Nephron progenitor cell (in vitro differentiated cells): ENCODE data around the gene NRROS.

Source experiments
- DNase-seq: peaks from one replicate; pipeline ENCODE4 v3.0.0; 2021
- H3K27ac Mint-ChIP-seq: 2 replicates; pipeline ENCODE4 v1.8.0; 2021; ENCODE audit warnings: mild to moderate bottlenecking, moderate library complexity, mixed read lengths
- H3K27me3 Mint-ChIP-seq: 2 replicates; pipeline ENCODE4 v1.8.0; 2021; ENCODE audit warnings: mild to moderate bottlenecking, low read depth, mixed read lengths; ENCODE audit not compliant: poor library complexity
- H3K36me3 Mint-ChIP-seq: 2 replicates; pipeline ENCODE4 v1.8.0; 2021; ENCODE audit warnings: low read depth, mixed read lengths
- H3K4me1 Mint-ChIP-seq: 2 replicates; pipeline ENCODE4 v1.8.0; 2021; ENCODE audit warnings: mixed read lengths
- H3K4me3 Mint-ChIP-seq: 2 replicates; pipeline ENCODE4 v1.8.0; 2021; ENCODE audit warnings: mild to moderate bottlenecking, moderate library complexity, mixed read lengths
- H3K9me3 Mint-ChIP-seq: 2 replicates; pipeline ENCODE4 v1.8.0; 2021; ENCODE audit warnings: mild to moderate bottlenecking, moderate library complexity, mixed read lengths
- CTCF ChIP-seq: fragments of 200-600 bp; sonication (generic); IDR thresholded peaks from 2 replicates; pipeline ENCODE4 v1.5.0; 2021; ENCODE audit warnings: antibody characterized with exemption

Gene NRROS

GRCh38 chr3:196600359-196600758, 39.1 kb upstream of the NRROS start:
- Mint-ChIP-seq H3K36me3 (no peaks in the 10 kb centered on the region), H3K27ac (no peak overlapping the region), H3K9me3 (no peaks in the 10 kb centered on the region), H3K4me1 (peaks cover 13% of the 10 kb centered on the region), H3K4me3 (no peak overlapping the region), H3K27me3 (peaks cover 12% of the 10 kb centered on the region)
- no peak for DNase-seq
- TF ChIP-seq CTCF = no peak

- H3K36me3 Mint-ChIP-seq = no peaks in the 10 kb centered on the region
- DNase-seq = no peak
- no peak for TF ChIP-seq CTCF
- no peaks in the 10 kb centered on the region for H3K9me3 Mint-ChIP-seq
- peaks cover 7% of the 10 kb centered on the region for H3K4me1 Mint-ChIP-seq
- H3K4me3 Mint-ChIP-seq = no peak overlapping the region
- H3K27me3 Mint-ChIP-seq = peaks cover 14% of the 10 kb centered on the region
- no peak overlapping the region for H3K27ac Mint-ChIP-seq
Observed at GRCh38 chr3:196602673-196603072, 36.8 kb upstream of the NRROS start.

DNA sequence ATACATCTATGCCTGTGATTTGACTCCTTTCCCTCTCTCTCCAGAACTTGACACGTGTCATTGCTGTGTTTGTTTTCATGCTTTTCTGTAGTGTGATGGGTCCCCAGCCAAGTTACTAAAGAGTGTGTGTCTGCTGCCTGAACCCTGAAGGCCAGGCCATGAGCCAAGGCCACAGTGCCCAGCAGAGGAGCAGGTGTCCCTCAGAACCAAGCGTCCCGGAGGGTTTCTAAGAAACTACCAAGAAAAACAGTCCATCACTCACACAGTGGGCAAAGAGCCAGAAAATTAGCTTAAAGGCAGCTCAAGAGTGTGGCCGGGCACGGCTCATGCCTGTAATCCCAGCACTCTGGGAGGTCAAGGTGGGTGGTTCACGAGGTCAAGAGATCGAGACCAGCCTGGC, 35.8 kb upstream of the NRROS start:
- no peaks in the 10 kb centered on the region for H3K9me3 Mint-ChIP-seq
- H3K27me3 Mint-ChIP-seq = peaks cover 14% of the 10 kb centered on the region
- no peak for DNase-seq
- H3K4me3 Mint-ChIP-seq = no peak overlapping the region
- TF ChIP-seq CTCF = no peak
- no peak overlapping the region for H3K27ac Mint-ChIP-seq
- H3K36me3 Mint-ChIP-seq = no peaks in the 10 kb centered on the region
- no peaks in the 10 kb centered on the region for H3K4me1 Mint-ChIP-seq

GRCh38 chr3:196604548-196604947, 34.9 kb upstream of the NRROS start:
- TF ChIP-seq CTCF = no peak
- H3K27ac Mint-ChIP-seq = no peak overlapping the region
- H3K4me3 Mint-ChIP-seq = no peak overlapping the region
- H3K36me3 Mint-ChIP-seq = no peaks in the 10 kb centered on the region
- DNase-seq = no peak
- peaks cover 14% of the 10 kb centered on the region for H3K27me3 Mint-ChIP-seq
- peaks cover 2% of the 10 kb centered on the region for H3K4me1 Mint-ChIP-seq
- H3K9me3 Mint-ChIP-seq = no peaks in the 10 kb centered on the region

DNA sequence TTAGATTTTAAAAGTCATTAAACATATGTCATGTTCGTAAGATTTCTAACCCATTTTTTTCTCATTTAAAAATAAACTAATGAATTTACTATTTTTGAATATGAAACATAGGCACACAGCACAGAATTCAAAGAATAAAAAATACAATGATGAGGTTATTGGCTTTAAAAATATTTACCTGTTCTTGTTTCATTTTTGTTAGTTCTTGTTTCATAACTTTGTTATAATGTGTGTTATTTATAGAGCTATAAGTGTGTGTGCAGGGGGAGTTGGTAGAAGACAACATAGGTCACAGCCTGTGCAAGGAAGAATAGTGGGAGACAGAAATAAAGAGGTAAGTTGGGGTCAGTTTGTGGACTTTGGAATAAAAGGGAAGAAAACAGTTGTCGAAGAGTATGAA, 30.8 kb upstream of the NRROS start:
- Mint-ChIP-seq H3K27ac (no peak overlapping the region), H3K4me3 (no peak overlapping the region), H3K9me3 (no peaks in the 10 kb centered on the region), H3K27me3 (peaks cover 8% of the 10 kb centered on the region), H3K36me3 (no peaks in the 10 kb centered on the region), H3K4me1 (peaks cover 19% of the 10 kb centered on the region)
- no peak for DNase-seq
- TF ChIP-seq CTCF = no peak

DNA sequence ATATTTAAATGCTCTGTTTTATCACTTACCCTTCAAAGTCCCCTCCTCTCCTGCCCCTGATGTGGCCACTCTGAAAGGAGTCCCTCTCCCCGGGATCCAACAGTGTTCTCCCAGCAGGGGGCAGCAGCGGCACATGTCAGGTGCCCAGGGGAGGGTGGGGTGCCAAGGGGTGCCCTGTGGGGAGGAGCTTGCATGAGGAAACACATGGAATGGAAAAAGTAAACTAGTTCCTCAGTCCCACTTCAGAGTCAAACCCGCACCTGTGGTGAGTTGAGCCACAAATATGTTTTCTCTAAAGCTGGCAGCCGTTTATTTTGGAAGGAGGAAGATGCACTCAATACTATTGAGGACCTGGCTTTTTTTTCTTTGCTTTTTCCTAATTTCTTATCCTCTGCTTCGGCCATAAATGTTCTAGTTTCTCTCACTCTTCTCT, 30.1 kb upstream of the NRROS start:
- no peak overlapping the region for H3K27ac Mint-ChIP-seq
- peak; percentile 87 for TF ChIP-seq CTCF
- H3K4me1 Mint-ChIP-seq = peaks cover 19% of the 10 kb centered on the region
- no peaks in the 10 kb centered on the region for H3K36me3 Mint-ChIP-seq
- H3K9me3 Mint-ChIP-seq = no peaks in the 10 kb centered on the region
- peaks cover 5% of the 10 kb centered on the region for H3K27me3 Mint-ChIP-seq
- H3K4me3 Mint-ChIP-seq = no peak overlapping the region
- DNase-seq = peak; percentile 95
